SK-N-SH (cell line): ENCODE results near the gene MXRA8. TPM values are rescaled to one million over a fixed set of nuclear protein-coding genes. Genes with fewer than 3 reads are reported as not detected.

Experiments used
- CTCF ChIA-PET: fragments of 300-600, 350-600 bp; formaldehyde crosslinking; extraction: SDS; loops from one replicate; lab custom pipeline; 2021; lab: Yijun Ruan, JAX
- POLR2A ChIA-PET: fragments of 350-600 bp; sonication (Branson Sonifier 250); formaldehyde crosslinking; extraction: SDS; loops from one replicate; lab custom pipeline; 2020; ENCODE audit warnings: antibody characterized with exemption, inconsistent platforms; lab: Yijun Ruan, JAX
- DNase-seq: peaks from one replicate; pipeline ENCODE4 v3.0.0; 2012
- H2AFZ ChIP-seq: fragments of 200-600 bp; sonication (generic); 2 replicates; pipeline ENCODE4 v1.8.1; 2016; ENCODE audit warnings: antibody characterized with exemption, mild to moderate bottlenecking, low read depth
- H3F3A ChIP-seq: fragments of 200-600 bp; sonication (generic); replicated peaks from 2 replicates; pipeline ENCODE3; 2016; ENCODE audit warnings: antibody characterized with exemption, mild to moderate bottlenecking; ENCODE audit not compliant: insufficient read depth
- H3K27ac ChIP-seq, 2 experiments: fragments of 200-500 bp in 1 of 2; fragments of 200-600 bp in 1 of 2; sonication (Bioruptor generic) in 1 of 2; sonication (generic), shearing (Covaris generic) in 1 of 2; 2 replicates each; pipeline versions ENCODE4 v1.5.1 to v1.6.1; 2014 to 2016; ENCODE audit warnings: low read depth in 2 of 2, inconsistent platforms in 1 of 2, low read length in 1 of 2, mild to moderate bottlenecking in 1 of 2, mixed read lengths in 1 of 2
- H3K27me3 ChIP-seq: fragments of 200-600 bp; sonication (generic), shearing (Covaris generic); 2 replicates; pipeline ENCODE4 v1.6.1; 2016; ENCODE audit warnings: mixed run types; ENCODE audit not compliant: insufficient read depth
- H3K36me3 ChIP-seq, 2 experiments: fragments of 200-500 bp in 1 of 2; fragments of 200-600 bp in 1 of 2; sonication (Bioruptor generic) in 1 of 2; sonication (generic) in 1 of 2; replicated peaks in 1 of 2; 2 replicates each; pipeline versions ENCODE3 to v1.5.1; 2014 to 2016; ENCODE audit warnings: low read length in 1 of 2, mild to moderate bottlenecking in 1 of 2; ENCODE audit not compliant: insufficient read depth in 2 of 2, control insufficient read depth in 1 of 2
- H3K4me1 ChIP-seq, 2 experiments: fragments of 200-500 bp in 1 of 2; fragments of 200-600 bp in 1 of 2; sonication (Bioruptor generic) in 1 of 2; sonication (generic), shearing (Covaris generic) in 1 of 2; 2 replicates each; pipeline versions ENCODE4 v1.5.1 to v1.6.1; 2014 to 2016; ENCODE audit warnings: low read depth in 1 of 2, low read length in 1 of 2, mixed run types in 1 of 2; ENCODE audit not compliant: insufficient read depth in 2 of 2, control insufficient read depth in 1 of 2
- H3K4me2 ChIP-seq: fragments of 200-600 bp; sonication (generic), shearing (Covaris generic); 2 replicates; pipeline ENCODE4 v1.6.1; 2017; ENCODE audit warnings: mixed run types
- H3K4me3 ChIP-seq, 2 experiments: fragments of 200-500 bp in 1 of 2; fragments of 200-600 bp in 1 of 2; sonication (Bioruptor generic) in 1 of 2; sonication (generic), shearing (Covaris generic) in 1 of 2; 2 replicates each; pipeline versions ENCODE4 v1.5.1 to v1.8.1; 2014 to 2016; ENCODE audit warnings: low read depth in 2 of 2, inconsistent platforms in 1 of 2, low read length in 1 of 2, mild to moderate bottlenecking in 1 of 2, mixed read lengths in 1 of 2, moderate library complexity in 1 of 2
- H3K79me2 ChIP-seq: fragments of 200-600 bp; sonication (generic); 2 replicates; pipeline ENCODE4 v1.8.1; 2017; ENCODE audit warnings: mild to moderate bottlenecking; ENCODE audit not compliant: insufficient read depth
- H3K9ac ChIP-seq: fragments of 200-600 bp; sonication (generic); 2 replicates; pipeline ENCODE4 v1.6.1; 2017; ENCODE audit warnings: mixed run types
- H3K9me2 ChIP-seq: fragments of 200-600 bp; sonication (generic); 2 replicates; pipeline ENCODE4 v1.6.1; 2017; ENCODE audit warnings: mixed run types
- H3K9me3 ChIP-seq: fragments of 200-600 bp; sonication (generic); 2 replicates; pipeline ENCODE4 v1.6.1; 2017; ENCODE audit warnings: mixed run types, mild to moderate bottlenecking, moderate library complexity
- H4K20me1 ChIP-seq: fragments of 200-600 bp; sonication (generic); 2 replicates; pipeline ENCODE4 v1.6.1; 2017; ENCODE audit warnings: mild to moderate bottlenecking, mixed run types; ENCODE audit not compliant: insufficient read depth
- CHD2 ChIP-seq: fragments of 150-350 bp; IDR thresholded peaks from 2 replicates; pipeline ENCODE4 v1.6.1; 2018; ENCODE audit warnings: low read length; ENCODE audit not compliant: partially characterized antibody
- EZH2phosphoT487 ChIP-seq: fragments of 200-600 bp; sonication (generic); IDR thresholded peaks from 2 replicates; pipeline ENCODE4 v1.6.1; 2017; ENCODE audit warnings: low read depth, mixed run types, mild to moderate bottlenecking, antibody characterized with exemption, moderate library complexity, borderline replicate concordance
- FOXM1 ChIP-seq: IDR thresholded peaks from 2 replicates; pipeline ENCODE4 v1.4.0; 2012; ENCODE audit warnings: low read depth, mild to moderate bottlenecking
- JUND ChIP-seq: IDR thresholded peaks from 2 replicates; pipeline ENCODE4 v1.4.0; 2012
- MXI1 ChIP-seq: IDR thresholded peaks from 2 replicates; pipeline ENCODE4 v1.6.1; 2012; ENCODE audit warnings: mild to moderate bottlenecking, low read depth, low read length, improper control_type of control experiment
- NFIC ChIP-seq: IDR thresholded peaks from 2 replicates; pipeline ENCODE4 v1.4.0; 2012; ENCODE audit warnings: borderline replicate concordance
- NRF1 ChIP-seq: IDR thresholded peaks from 2 replicates; pipeline ENCODE4 v1.6.1; 2012; ENCODE audit warnings: low read depth, mild to moderate bottlenecking, low read length
- RXRA ChIP-seq: IDR thresholded peaks from 2 replicates; pipeline ENCODE4 v1.4.0; 2012; ENCODE audit warnings: low read depth, mild to moderate bottlenecking, borderline replicate concordance
- SMC3 ChIP-seq: IDR thresholded peaks from 2 replicates; pipeline ENCODE4 v1.6.1; 2012; ENCODE audit warnings: low read depth, low read length, improper control_type of control experiment
- TAF1 ChIP-seq: IDR thresholded peaks from 2 replicates; pipeline ENCODE4 v1.6.1; 2012; ENCODE audit warnings: low read depth, mild to moderate bottlenecking, low read length, moderate library complexity, borderline replicate concordance
- TCF12 ChIP-seq: IDR thresholded peaks from 2 replicates; pipeline ENCODE4 v1.4.0; 2012
- TEAD4 ChIP-seq: IDR thresholded peaks from 2 replicates; pipeline ENCODE4 v1.4.0; 2012; ENCODE audit warnings: mild to moderate bottlenecking, borderline replicate concordance; ENCODE audit not compliant: insufficient read depth
- WGBS: methylation state at CpG from one replicate; pipeline ENCODE4 v1.1.6; 2017; ENCODE audit warnings: low lambda C conversion rate; 5-methylcytosine and 5-hydroxymethylcytosine counted together
- polyA plus RNA-seq, 3 experiments: library from polyadenylated mRNA; depleted of rRNA; stranded (reverse); fragments of >200 nt; gene quantifications; 2 replicates each; pipeline ENCODE4 v1.2.3, GENCODE V29; 2012
- TF ChIP-seq, protein P1 (sequence below): IDR thresholded peaks from 2 replicates; pipeline ENCODE4 v1.6.1; 2012; ENCODE audit warnings: mild to moderate bottlenecking, low read depth, low read length, moderate library complexity
- TF ChIP-seq, protein P2 (sequence below): IDR thresholded peaks from 2 replicates; pipeline ENCODE4 v1.4.0; 2012; ENCODE audit warnings: low read depth, borderline replicate concordance
- TF ChIP-seq, protein P3 (sequence below): fragments of 150-350 bp; IDR thresholded peaks from 2 replicates; pipeline ENCODE4 v1.6.1; 2017; ENCODE audit warnings: antibody characterized with exemption, low read length, low read depth, borderline replicate concordance
- TF ChIP-seq, protein P4 (sequence below): fragments of 200-600 bp; sonication (generic); IDR thresholded peaks from 2 replicates; pipeline ENCODE4 v1.6.1; 2017; ENCODE audit warnings: antibody characterized with exemption, mild to moderate bottlenecking, moderate library complexity
- TF ChIP-seq, protein P5 (sequence below): fragments of 150-350 bp; IDR thresholded peaks from 2 replicates; pipeline ENCODE4 v1.6.1; 2016; ENCODE audit warnings: mild to moderate bottlenecking, low read depth, low read length
- TF ChIP-seq, protein P6 (sequence below): IDR thresholded peaks from 2 replicates; pipeline ENCODE4 v1.4.0; 2012; ENCODE audit warnings: low read depth

Gene MXRA8
- polyA plus RNA-seq, 1 of the 3 experiments (the other 2 are of a cell fraction) = 2.5 TPM

DNA sequence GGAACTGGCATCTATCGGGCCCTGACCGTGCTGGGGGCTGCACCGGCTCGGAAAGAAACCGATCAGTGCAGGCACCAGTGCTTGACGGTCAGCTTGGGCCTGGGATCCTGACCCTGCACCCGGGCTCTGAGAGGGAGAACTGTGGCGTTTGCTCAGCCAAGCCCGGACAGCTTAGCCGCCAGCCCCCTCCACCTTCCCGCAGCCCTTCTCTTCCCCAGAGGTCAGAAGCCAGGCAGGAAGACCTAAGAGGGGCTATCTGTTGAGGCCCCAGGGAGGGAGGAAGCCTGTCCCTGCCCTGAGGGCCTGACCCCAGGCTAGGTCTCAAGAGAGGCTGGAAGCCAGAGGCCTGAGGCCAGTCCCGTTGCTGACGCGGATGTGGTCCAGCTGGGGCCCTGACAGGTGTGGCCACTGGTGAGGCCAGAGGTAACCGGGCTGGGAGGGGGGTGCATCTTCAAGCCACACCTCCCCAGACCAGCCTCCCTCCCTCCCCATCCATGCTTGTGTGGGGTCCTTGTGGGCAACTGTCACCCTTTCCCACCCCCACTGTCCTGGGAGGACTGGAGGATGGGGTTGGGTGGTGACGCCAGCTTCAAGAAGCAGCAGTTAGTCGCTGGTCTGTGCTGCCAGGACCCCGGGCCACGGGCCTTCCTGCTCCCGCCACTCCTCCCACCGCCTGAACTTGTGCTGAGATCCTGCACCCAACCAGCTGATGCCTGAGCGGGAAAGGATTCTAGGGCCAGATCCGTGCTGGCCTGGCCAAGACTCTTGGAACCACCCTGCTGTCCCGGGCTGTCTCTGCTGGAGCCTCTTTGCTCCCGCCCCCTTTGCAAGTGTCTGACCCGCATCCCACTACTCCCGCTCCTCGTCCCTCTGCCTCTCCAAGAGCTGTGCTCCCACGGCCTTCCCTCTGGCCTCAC, 6.6 kb downstream of the MXRA8 start:
- Histone ChIP-seq H3K9ac (no peak overlapping the region), H3K4me3 (no peak overlapping the region), H3K4me1 (peaks cover 0 to 46% of the 10 kb centered on the region in 2 experiments; a peak in 1 of 4 replicates), H3K9me3 (no peaks in the 10 kb centered on the region), H3K36me3 (no peaks in the 10 kb centered on the region), H3F3A (peaks cover 5% of the 10 kb centered on the region), H3K9me2 (no peaks in the 10 kb centered on the region), H2AFZ (no peak overlapping the region), H4K20me1 (peaks cover 12% of the 10 kb centered on the region), H3K4me2 (no peak overlapping the region), H3K79me2 (peaks cover 21% of the 10 kb centered on the region), H3K27ac (no peak overlapping the region; a peak in 1 of 4 replicates), H3K27me3 (no peaks in the 10 kb centered on the region)
- POLR2A ChIA-PET = interaction anchor here (0.6 to 0.9 kb wide), 2 partner anchors 19 to 24 kb away, joined by 3 read pairs; no protein-coding TSS in a partner anchor
- no peak for DNase-seq
- 90% methylated on average over 15 of the region's 29 CpGs for WGBS
- CTCF ChIA-PET = interaction anchor here (0.6 to 5.1 kb wide), 8 partner anchors 9 to 631 kb away, joined by 3 to 48 read pairs (median 4); partner anchors contain the start of gene AURKAIP1
- TF ChIP-seq, protein P1, sequence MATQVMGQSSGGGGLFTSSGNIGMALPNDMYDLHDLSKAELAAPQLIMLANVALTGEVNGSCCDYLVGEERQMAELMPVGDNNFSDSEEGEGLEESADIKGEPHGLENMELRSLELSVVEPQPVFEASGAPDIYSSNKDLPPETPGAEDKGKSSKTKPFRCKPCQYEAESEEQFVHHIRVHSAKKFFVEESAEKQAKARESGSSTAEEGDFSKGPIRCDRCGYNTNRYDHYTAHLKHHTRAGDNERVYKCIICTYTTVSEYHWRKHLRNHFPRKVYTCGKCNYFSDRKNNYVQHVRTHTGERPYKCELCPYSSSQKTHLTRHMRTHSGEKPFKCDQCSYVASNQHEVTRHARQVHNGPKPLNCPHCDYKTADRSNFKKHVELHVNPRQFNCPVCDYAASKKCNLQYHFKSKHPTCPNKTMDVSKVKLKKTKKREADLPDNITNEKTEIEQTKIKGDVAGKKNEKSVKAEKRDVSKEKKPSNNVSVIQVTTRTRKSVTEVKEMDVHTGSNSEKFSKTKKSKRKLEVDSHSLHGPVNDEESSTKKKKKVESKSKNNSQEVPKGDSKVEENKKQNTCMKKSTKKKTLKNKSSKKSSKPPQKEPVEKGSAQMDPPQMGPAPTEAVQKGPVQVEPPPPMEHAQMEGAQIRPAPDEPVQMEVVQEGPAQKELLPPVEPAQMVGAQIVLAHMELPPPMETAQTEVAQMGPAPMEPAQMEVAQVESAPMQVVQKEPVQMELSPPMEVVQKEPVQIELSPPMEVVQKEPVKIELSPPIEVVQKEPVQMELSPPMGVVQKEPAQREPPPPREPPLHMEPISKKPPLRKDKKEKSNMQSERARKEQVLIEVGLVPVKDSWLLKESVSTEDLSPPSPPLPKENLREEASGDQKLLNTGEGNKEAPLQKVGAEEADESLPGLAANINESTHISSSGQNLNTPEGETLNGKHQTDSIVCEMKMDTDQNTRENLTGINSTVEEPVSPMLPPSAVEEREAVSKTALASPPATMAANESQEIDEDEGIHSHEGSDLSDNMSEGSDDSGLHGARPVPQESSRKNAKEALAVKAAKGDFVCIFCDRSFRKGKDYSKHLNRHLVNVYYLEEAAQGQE = no peak
- TF ChIP-seq SMC3 = no peak
- no peak for TF ChIP-seq RXRA
- TF ChIP-seq NRF1 = no peak
- no peak for TF ChIP-seq TEAD4
- no peak for TF ChIP-seq CHD2
- no peak for TF ChIP-seq TAF1
- no peak for TF ChIP-seq TCF12
- TF ChIP-seq, protein P2, sequence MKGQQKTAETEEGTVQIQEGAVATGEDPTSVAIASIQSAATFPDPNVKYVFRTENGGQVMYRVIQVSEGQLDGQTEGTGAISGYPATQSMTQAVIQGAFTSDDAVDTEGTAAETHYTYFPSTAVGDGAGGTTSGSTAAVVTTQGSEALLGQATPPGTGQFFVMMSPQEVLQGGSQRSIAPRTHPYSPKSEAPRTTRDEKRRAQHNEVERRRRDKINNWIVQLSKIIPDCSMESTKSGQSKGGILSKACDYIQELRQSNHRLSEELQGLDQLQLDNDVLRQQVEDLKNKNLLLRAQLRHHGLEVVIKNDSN = no peak
- TF ChIP-seq, protein P3, sequence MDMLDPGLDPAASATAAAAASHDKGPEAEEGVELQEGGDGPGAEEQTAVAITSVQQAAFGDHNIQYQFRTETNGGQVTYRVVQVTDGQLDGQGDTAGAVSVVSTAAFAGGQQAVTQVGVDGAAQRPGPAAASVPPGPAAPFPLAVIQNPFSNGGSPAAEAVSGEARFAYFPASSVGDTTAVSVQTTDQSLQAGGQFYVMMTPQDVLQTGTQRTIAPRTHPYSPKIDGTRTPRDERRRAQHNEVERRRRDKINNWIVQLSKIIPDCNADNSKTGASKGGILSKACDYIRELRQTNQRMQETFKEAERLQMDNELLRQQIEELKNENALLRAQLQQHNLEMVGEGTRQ = no peak
- no peak for TF ChIP-seq JUND
- TF ChIP-seq, protein P4, sequence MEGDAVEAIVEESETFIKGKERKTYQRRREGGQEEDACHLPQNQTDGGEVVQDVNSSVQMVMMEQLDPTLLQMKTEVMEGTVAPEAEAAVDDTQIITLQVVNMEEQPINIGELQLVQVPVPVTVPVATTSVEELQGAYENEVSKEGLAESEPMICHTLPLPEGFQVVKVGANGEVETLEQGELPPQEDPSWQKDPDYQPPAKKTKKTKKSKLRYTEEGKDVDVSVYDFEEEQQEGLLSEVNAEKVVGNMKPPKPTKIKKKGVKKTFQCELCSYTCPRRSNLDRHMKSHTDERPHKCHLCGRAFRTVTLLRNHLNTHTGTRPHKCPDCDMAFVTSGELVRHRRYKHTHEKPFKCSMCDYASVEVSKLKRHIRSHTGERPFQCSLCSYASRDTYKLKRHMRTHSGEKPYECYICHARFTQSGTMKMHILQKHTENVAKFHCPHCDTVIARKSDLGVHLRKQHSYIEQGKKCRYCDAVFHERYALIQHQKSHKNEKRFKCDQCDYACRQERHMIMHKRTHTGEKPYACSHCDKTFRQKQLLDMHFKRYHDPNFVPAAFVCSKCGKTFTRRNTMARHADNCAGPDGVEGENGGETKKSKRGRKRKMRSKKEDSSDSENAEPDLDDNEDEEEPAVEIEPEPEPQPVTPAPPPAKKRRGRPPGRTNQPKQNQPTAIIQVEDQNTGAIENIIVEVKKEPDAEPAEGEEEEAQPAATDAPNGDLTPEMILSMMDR = no peak
- TF ChIP-seq EZH2phosphoT487 = no peak
- TF ChIP-seq NFIC = no peak
- TF ChIP-seq, protein P5, sequence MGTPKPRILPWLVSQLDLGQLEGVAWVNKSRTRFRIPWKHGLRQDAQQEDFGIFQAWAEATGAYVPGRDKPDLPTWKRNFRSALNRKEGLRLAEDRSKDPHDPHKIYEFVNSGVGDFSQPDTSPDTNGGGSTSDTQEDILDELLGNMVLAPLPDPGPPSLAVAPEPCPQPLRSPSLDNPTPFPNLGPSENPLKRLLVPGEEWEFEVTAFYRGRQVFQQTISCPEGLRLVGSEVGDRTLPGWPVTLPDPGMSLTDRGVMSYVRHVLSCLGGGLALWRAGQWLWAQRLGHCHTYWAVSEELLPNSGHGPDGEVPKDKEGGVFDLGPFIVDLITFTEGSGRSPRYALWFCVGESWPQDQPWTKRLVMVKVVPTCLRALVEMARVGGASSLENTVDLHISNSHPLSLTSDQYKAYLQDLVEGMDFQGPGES = no peak
- TF ChIP-seq, protein P6, sequence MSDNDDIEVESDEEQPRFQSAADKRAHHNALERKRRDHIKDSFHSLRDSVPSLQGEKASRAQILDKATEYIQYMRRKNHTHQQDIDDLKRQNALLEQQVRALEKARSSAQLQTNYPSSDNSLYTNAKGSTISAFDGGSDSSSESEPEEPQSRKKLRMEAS = no peak
- no peak for TF ChIP-seq MXI1
- no peak for TF ChIP-seq FOXM1
